ENCODE measurements around the gene PCDH15. TPM values are rescaled to one million over a fixed set of nuclear protein-coding genes. Genes with fewer than 3 reads are reported as not detected.
A peak's percentile ranks its signal among the peaks of the same experiment; 100 is the strongest.

Gene PCDH15
- total and polyA plus RNA-seq, 9 of the 15 experiments (the other 6 are each of a cell fraction or from before 2014, with no cell fraction given): not detected

DNA sequence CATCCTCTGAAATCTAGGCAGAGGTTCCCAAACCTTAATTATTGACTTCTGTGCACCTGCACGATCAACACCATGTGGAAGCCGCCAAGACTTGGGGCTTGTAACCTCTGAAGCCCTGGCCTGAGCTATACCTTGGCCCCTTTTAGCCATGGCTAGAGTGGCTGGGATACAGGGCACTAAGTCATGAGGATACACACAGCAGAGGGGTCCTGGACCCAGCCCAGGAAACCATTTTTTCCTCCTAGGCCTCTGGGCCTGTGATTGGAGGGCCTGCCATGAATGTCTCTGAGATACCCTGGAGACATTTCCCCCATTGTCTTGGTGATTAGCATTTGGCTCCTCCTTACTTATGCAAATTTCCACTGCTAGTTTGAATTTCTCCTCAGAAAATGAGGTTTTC is 743.7 kb downstream of the PCDH15 start:
- WGBS (ENCODE audit: insufficient coverage, low coverage, missing lambda C conversion rate): 0% methylated on average over 2 of the region's 2 CpGs
- BruUV-seq (replicated peaks): no TSS peak

More for the DNA sequence above, 743.7 kb downstream of the PCDH15 start:
- ChIA-PET CTCF (ENCODE audit: low intra/inter-chr PET ratio) (no interaction called here), POLR2A (no interaction called here)
- intact Hi-C loops (cut with micrococcal nuclease): no loop called here
- Histone ChIP-seq H3K9ac (ENCODE audit: insufficient read depth in 1 of 2, low read depth in 2 of 2, low read length in 2 of 2) (no peak overlapping the region), H3K4me2 (ENCODE audit: insufficient read depth, low read length) (no peak overlapping the region), H3K4me1 (replicated peaks in 1 of 2; ENCODE audit: control insufficient read depth in 2 of 2, insufficient read depth in 2 of 2, low read length in 2 of 2) (no peaks in the 10 kb centered on the region), H3K4me3 (no peak overlapping the region), H3K36me3 (ENCODE audit: control insufficient read depth, insufficient read depth, low read length) (no peaks in the 10 kb centered on the region), H4K20me1 (replicated peaks; ENCODE audit: control insufficient read depth, insufficient read depth, low read length) (no peaks in the 10 kb centered on the region), H3K27ac (ENCODE audit: extremely low read depth, low read depth, low read length) (no peak overlapping the region), H3K9me3 (replicated peaks; ENCODE audit: control insufficient read depth, insufficient read depth, low read depth, low read length) (no peaks in the 10 kb centered on the region), H3K27me3 (ENCODE audit: control insufficient read depth in 2 of 2, insufficient read depth in 2 of 2, low read length in 2 of 2) (no peaks in the 10 kb centered on the region), H3K79me2 (ENCODE audit: control insufficient read depth, insufficient read depth, low read length) (no peaks in the 10 kb centered on the region), H3K9me1 (ENCODE audit: control insufficient read depth, insufficient read depth, low read length) (no peaks in the 10 kb centered on the region), H2AFZ (ENCODE audit: low read depth, low read length) (no peak overlapping the region)
- DNase-seq (ENCODE audit: extremely low read depth in 1 of 4, low spot score in 3 of 4) (no peak), ATAC-seq (no peak), FAIRE-seq (no peak)
- no peak for TF ChIP-seq STAT5A (IDR thresholded peaks at IDR 0.05; ENCODE audit: borderline replicate concordance, low read length)
- TF ChIP-seq CEBPZ (IDR thresholded peaks at IDR 0.05; ENCODE audit: borderline replicate concordance, low read depth, low read length): 0 out of 2 replicates have a peak, but pooled peaks have one; percentile 30
- TF ChIP-seq ZFP36 (IDR thresholded peaks at IDR 0.05; ENCODE audit: low read depth, low read length, partially characterized antibody): peak; percentile 58
- in situ Hi-C loops (cut with MboI): no loop called here

Data from K562 (cell line).